ENCODE results near the gene HDHD5.

GRCh38 chr22:17159504-17159951 is 451 bp upstream of the HDHD5 start:
- TF ChIP-seq CTCF (IDR thresholded peaks at IDR 0.05; ENCODE audit: low read depth, low read length) (no peak), POLR2A (IDR thresholded peaks at IDR 0.05; ENCODE audit: extremely low read depth, insufficient read length) (no peak), MAX (IDR thresholded peaks at IDR 0.05; ENCODE audit: low read depth, low read length) (no peak), MYC (IDR thresholded peaks at IDR 0.05; ENCODE audit: low read depth, low read length) (no peak)
